Neural progenitor cell (in vitro differentiated cells): ENCODE results near the gene MAN1A2. TPM values are rescaled to one million over a fixed set of nuclear protein-coding genes. Genes with fewer than 3 reads are reported as not detected.
A peak's percentile ranks its signal among the peaks of the same experiment; 100 is the strongest.

Experiments
- DNase-seq: peaks from one replicate; pipeline ENCODE4 v3.0.0-alpha.2; 2016; ENCODE audit warnings: low spot score
- H2AFZ ChIP-seq: fragments of 200-600 bp; sonication (generic); replicated peaks from 2 replicates; pipeline ENCODE4 v1.6.1; 2016; ENCODE audit warnings: antibody characterized with exemption
- H3F3A ChIP-seq: fragments of 200-600 bp; sonication (generic); 2 replicates; pipeline ENCODE4 v1.6.1; 2016; ENCODE audit warnings: antibody characterized with exemption, low read depth
- H3K27ac ChIP-seq: fragments of 200-600 bp; sonication (generic); 2 replicates; pipeline ENCODE4 v1.5.1; 2016; ENCODE audit warnings: mild to moderate bottlenecking
- H3K27me3 ChIP-seq: fragments of 200-600 bp; sonication (generic); 2 replicates; pipeline ENCODE4 v1.6.1; 2016; ENCODE audit warnings: mild to moderate bottlenecking, moderate library complexity
- H3K36me3 ChIP-seq: fragments of 200-600 bp; sonication (generic); 2 replicates; pipeline ENCODE4 v1.5.1; 2016
- H3K4me1 ChIP-seq: fragments of 200-600 bp; sonication (generic); 2 replicates; pipeline ENCODE4 v1.6.1; 2016; ENCODE audit warnings: mixed run types
- H3K4me2 ChIP-seq: fragments of 200-600 bp; sonication (generic); 2 replicates; pipeline ENCODE4 v1.6.1; 2016
- H3K4me3 ChIP-seq: fragments of 200-600 bp; sonication (generic); 2 replicates; pipeline ENCODE4 v1.5.1; 2016
- H3K79me2 ChIP-seq: fragments of 200-600 bp; sonication (generic); 2 replicates; pipeline ENCODE4 v1.6.1; 2016; ENCODE audit warnings: low read depth
- H3K9ac ChIP-seq: fragments of 200-600 bp; sonication (generic); 2 replicates; pipeline ENCODE4 v1.6.1; 2016
- H3K9me3 ChIP-seq: fragments of 200-600 bp; sonication (generic); 2 replicates; pipeline ENCODE4 v1.5.1; 2016; ENCODE audit warnings: low read depth
- H4K20me1 ChIP-seq: fragments of 200-600 bp; sonication (generic); 2 replicates; pipeline ENCODE4 v1.6.1; 2016; ENCODE audit warnings: low read depth
- H3K27ac Mint-ChIP-seq: 3 replicates; pipeline ENCODE4 v1.8.0; 2021; ENCODE audit warnings: mixed read lengths
- H3K27me3 Mint-ChIP-seq: 2 replicates; pipeline ENCODE4 v1.8.0; 2022; ENCODE audit warnings: low read depth, mild to moderate bottlenecking, inconsistent platforms, moderate library complexity, mixed read lengths; ENCODE audit not compliant: insufficient read depth
- H3K36me3 Mint-ChIP-seq: 3 replicates; pipeline ENCODE4 v1.8.0; 2021; ENCODE audit warnings: mixed read lengths
- H3K4me1 Mint-ChIP-seq: 3 replicates; pipeline ENCODE4 v1.8.0; 2021; ENCODE audit warnings: mixed read lengths
- H3K4me3 Mint-ChIP-seq: 3 replicates; pipeline ENCODE4 v1.8.0; 2021; ENCODE audit warnings: mild to moderate bottlenecking, moderate library complexity, mixed read lengths
- H3K9me3 Mint-ChIP-seq: 3 replicates; pipeline ENCODE4 v1.8.0; 2020; ENCODE audit warnings: mixed read lengths
- EZH2 ChIP-seq: fragments of 200-600 bp; sonication (generic); IDR thresholded peaks from 2 replicates; pipeline ENCODE4 v1.6.1; 2017; ENCODE audit warnings: antibody characterized with exemption, mild to moderate bottlenecking, moderate library complexity
- EZH2phosphoT487 ChIP-seq: fragments of 200-600 bp; sonication (generic); IDR thresholded peaks from 2 replicates; pipeline ENCODE4 v1.6.1; 2017; ENCODE audit warnings: antibody characterized with exemption
- total RNA-seq: library from RNA; depleted of rRNA; stranded (reverse); fragments of >200 nt; gene quantifications from 2 replicates; pipeline ENCODE4 v1.2.3, GENCODE V29; 2015; ENCODE audit warnings: low replicate concordance
- TF ChIP-seq, protein P1 (sequence below): fragments of 200-600 bp; sonication (generic); IDR thresholded peaks from 2 replicates; pipeline ENCODE4 v1.5.1; 2017; ENCODE audit warnings: antibody characterized with exemption, mild to moderate bottlenecking

Gene MAN1A2
- total RNA-seq, 1 donor from 2014 or later: 28.6 TPM

DNA sequence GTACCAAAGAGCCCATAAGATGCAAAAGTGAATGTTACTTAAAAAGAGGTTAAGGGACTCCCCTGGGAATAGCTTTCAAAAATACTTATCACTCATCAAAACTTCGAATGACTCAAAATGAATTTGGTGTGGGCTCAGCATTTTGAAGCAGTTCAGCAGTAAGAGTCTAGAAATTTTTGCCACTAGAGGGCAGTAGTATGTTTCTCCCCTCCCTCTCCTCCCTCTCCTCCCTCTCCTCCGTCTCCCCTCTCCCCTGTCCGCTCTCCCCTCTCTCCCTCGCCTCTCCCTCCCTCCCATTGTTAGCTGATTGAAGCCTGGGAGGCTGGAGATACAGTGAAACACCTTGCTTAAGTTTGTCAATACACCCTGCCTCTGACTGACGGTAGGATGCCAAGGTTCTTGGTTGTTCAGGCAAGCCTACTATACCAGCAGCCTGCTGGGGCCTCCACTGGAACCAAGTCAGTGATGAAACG is 167.8 kb downstream of the MAN1A2 start:
- H3K36me3 Mint-ChIP-seq: no peaks in the 10 kb centered on the region
- H3K4me1 Mint-ChIP-seq: no peaks in the 10 kb centered on the region
- no peaks in the 10 kb centered on the region for H3K27me3 Mint-ChIP-seq
- H3K9me3 Mint-ChIP-seq: no peaks in the 10 kb centered on the region
- no peak overlapping the region for H3K27ac Mint-ChIP-seq
- H3F3A ChIP-seq: no peaks in the 10 kb centered on the region
- no peaks in the 10 kb centered on the region for H3K36me3 ChIP-seq
- H3K9me3 ChIP-seq: no peaks in the 10 kb centered on the region
- no peak overlapping the region for H3K4me3 Mint-ChIP-seq
- no peak overlapping the region for H3K27ac ChIP-seq
- H2AFZ ChIP-seq: peak overlapping the region; percentile 72
- no peak overlapping the region for H3K4me2 ChIP-seq
- H3K27me3 ChIP-seq: no peaks in the 10 kb centered on the region
- H4K20me1 ChIP-seq: no peaks in the 10 kb centered on the region
- DNase-seq: peak; percentile 88
- H3K9ac ChIP-seq: no peak overlapping the region
- TF ChIP-seq EZH2phosphoT487 (no peak), EZH2 (no peak)
- TF ChIP-seq, protein P1, sequence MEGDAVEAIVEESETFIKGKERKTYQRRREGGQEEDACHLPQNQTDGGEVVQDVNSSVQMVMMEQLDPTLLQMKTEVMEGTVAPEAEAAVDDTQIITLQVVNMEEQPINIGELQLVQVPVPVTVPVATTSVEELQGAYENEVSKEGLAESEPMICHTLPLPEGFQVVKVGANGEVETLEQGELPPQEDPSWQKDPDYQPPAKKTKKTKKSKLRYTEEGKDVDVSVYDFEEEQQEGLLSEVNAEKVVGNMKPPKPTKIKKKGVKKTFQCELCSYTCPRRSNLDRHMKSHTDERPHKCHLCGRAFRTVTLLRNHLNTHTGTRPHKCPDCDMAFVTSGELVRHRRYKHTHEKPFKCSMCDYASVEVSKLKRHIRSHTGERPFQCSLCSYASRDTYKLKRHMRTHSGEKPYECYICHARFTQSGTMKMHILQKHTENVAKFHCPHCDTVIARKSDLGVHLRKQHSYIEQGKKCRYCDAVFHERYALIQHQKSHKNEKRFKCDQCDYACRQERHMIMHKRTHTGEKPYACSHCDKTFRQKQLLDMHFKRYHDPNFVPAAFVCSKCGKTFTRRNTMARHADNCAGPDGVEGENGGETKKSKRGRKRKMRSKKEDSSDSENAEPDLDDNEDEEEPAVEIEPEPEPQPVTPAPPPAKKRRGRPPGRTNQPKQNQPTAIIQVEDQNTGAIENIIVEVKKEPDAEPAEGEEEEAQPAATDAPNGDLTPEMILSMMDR: peak; percentile 75
- no peaks in the 10 kb centered on the region for H3K4me1 ChIP-seq
- H3K79me2 ChIP-seq: no peaks in the 10 kb centered on the region
- no peak overlapping the region for H3K4me3 ChIP-seq

GRCh38 chr1:117535821-117536220 is 168.6 kb downstream of the MAN1A2 start:
- Mint-ChIP-seq H3K4me1 (no peaks in the 10 kb centered on the region), H3K4me3 (no peak overlapping the region), H3K27me3 (no peaks in the 10 kb centered on the region), H3K27ac (no peak overlapping the region), H3K9me3 (no peaks in the 10 kb centered on the region), H3K36me3 (no peaks in the 10 kb centered on the region)
- no peak overlapping the region for H3K4me3 ChIP-seq
- no peaks in the 10 kb centered on the region for H3K79me2 ChIP-seq
- TF ChIP-seq, protein P1: no peak
- no peak for TF ChIP-seq EZH2phosphoT487
- no peak for TF ChIP-seq EZH2
- H3K27ac ChIP-seq: no peak overlapping the region
- H3K9me3 ChIP-seq: no peaks in the 10 kb centered on the region
- H3F3A ChIP-seq: no peaks in the 10 kb centered on the region
- H4K20me1 ChIP-seq: no peaks in the 10 kb centered on the region
- H3K36me3 ChIP-seq: no peaks in the 10 kb centered on the region
- no peak overlapping the region for H3K9ac ChIP-seq
- no peaks in the 10 kb centered on the region for H3K4me1 ChIP-seq
- no peaks in the 10 kb centered on the region for H3K27me3 ChIP-seq
- no peak overlapping the region for H2AFZ ChIP-seq
- H3K4me2 ChIP-seq: no peak overlapping the region
- no peak for DNase-seq

- Histone ChIP-seq H3K36me3 (no peaks in the 10 kb centered on the region), H3K4me3 (no peak overlapping the region), H3K79me2 (no peaks in the 10 kb centered on the region), H3K27ac (no peak overlapping the region), H3K4me2 (no peak overlapping the region), H3K27me3 (no peaks in the 10 kb centered on the region), H4K20me1 (no peaks in the 10 kb centered on the region), H3K9me3 (no peaks in the 10 kb centered on the region), H2AFZ (no peak overlapping the region), H3K4me1 (no peaks in the 10 kb centered on the region), H3K9ac (no peak overlapping the region), H3F3A (no peaks in the 10 kb centered on the region)
- H3K4me1 Mint-ChIP-seq: no peaks in the 10 kb centered on the region
- no peaks in the 10 kb centered on the region for H3K27me3 Mint-ChIP-seq
- no peaks in the 10 kb centered on the region for H3K9me3 Mint-ChIP-seq
- H3K27ac Mint-ChIP-seq: no peak overlapping the region
- H3K36me3 Mint-ChIP-seq: no peaks in the 10 kb centered on the region
- TF ChIP-seq EZH2 (no peak), EZH2phosphoT487 (no peak)
- TF ChIP-seq, protein P1: no peak
- H3K4me3 Mint-ChIP-seq: no peak overlapping the region
- DNase-seq: peak; percentile 30
These were observed 170.2 kb downstream of the MAN1A2 start for GRCh38 chr1:117537291-117537920.
